IMR-90 (cell line): ENCODE data around the gene SIGLEC15. TPM values are rescaled to one million over a fixed set of nuclear protein-coding genes. Genes with fewer than 3 reads are reported as not detected.

Experiments used
- ATAC-seq: fragments of 200-7000 bp; cut with Tn5 transposase; 2 replicates; pipeline ENCODE4 v1.9.1; 2020; ENCODE audit warnings: low read depth, mild to moderate bottlenecking, moderate library complexity
- BruUV-seq: library from RNA; stranded (reverse); fragments of 400-500 nt; replicated peaks from 2 replicates; lab custom pipeline; 2021; lab: Mats Ljungman, UMichigan
- CTCF ChIA-PET: fragments of 300-600 bp; formaldehyde crosslinking; extraction: SDS; loops from one replicate; lab custom pipeline; 2021; ENCODE audit warnings: antibody characterized with exemption; lab: Yijun Ruan, JAX
- POLR2A ChIA-PET: fragments of 300-600 bp; sonication (Branson Sonifier 250); formaldehyde crosslinking; loops from one replicate; lab custom pipeline; 2022; ENCODE audit warnings: antibody characterized with exemption; ENCODE audit not compliant: unreplicated experiment; lab: Charles Lee
- DNase-seq: peaks from one replicate; pipeline ENCODE4 v3.0.0; 2013
- H2AFZ ChIP-seq: replicated peaks from 2 replicates; pipeline ENCODE3; 2013; ENCODE audit warnings: low read length, mild to moderate bottlenecking; ENCODE audit not compliant: poor library complexity
- H2AK5ac ChIP-seq: 2 replicates; pipeline ENCODE4 v1.6.1; 2013; ENCODE audit warnings: low read depth, low read length, inconsistent platforms
- H2AK9ac ChIP-seq: replicated peaks from 2 replicates; pipeline ENCODE3; 2013; ENCODE audit warnings: mild to moderate bottlenecking, low read depth, low read length, moderate library complexity; ENCODE audit not compliant: poor library complexity
- H2BK120ac ChIP-seq: 2 replicates; pipeline ENCODE4 v1.6.1; 2013; ENCODE audit warnings: low read depth, low read length, inconsistent platforms
- H2BK15ac ChIP-seq: 3 replicates; pipeline ENCODE4 v1.6.1; 2013; ENCODE audit warnings: low read depth, low read length, inconsistent platforms
- H2BK20ac ChIP-seq: 2 replicates; pipeline ENCODE4 v1.6.1; 2013; ENCODE audit warnings: low read depth, mild to moderate bottlenecking, inconsistent platforms, low read length, moderate library complexity
- H2BK5ac ChIP-seq: 2 replicates; pipeline ENCODE4 v1.6.1; 2013; ENCODE audit warnings: mild to moderate bottlenecking, low read depth, low read length, inconsistent platforms; ENCODE audit not compliant: poor library complexity, severe bottlenecking
- H3K14ac ChIP-seq: replicated peaks from 2 replicates; pipeline ENCODE4 v1.6.1; 2013; ENCODE audit warnings: low read depth, low read length, inconsistent platforms
- H3K18ac ChIP-seq: 2 replicates; pipeline ENCODE4 v1.6.1; 2013; ENCODE audit warnings: low read depth, low read length, control low read depth
- H3K23ac ChIP-seq: 2 replicates; pipeline ENCODE4 v1.6.1; 2013; ENCODE audit warnings: low read depth, low read length, inconsistent platforms
- H3K27ac ChIP-seq: 2 replicates; pipeline ENCODE4 v1.5.1; 2013; ENCODE audit warnings: mild to moderate bottlenecking, control low read depth, low read length; ENCODE audit not compliant: insufficient read depth
- H3K27me3 ChIP-seq: 2 replicates; pipeline ENCODE4 v1.6.1; 2013; ENCODE audit warnings: low read length; ENCODE audit not compliant: control insufficient read depth, insufficient read depth
- H3K36me3 ChIP-seq: 2 replicates; pipeline ENCODE4 v1.6.1; 2013; ENCODE audit warnings: low read length, mixed read lengths; ENCODE audit not compliant: control insufficient read depth, insufficient read depth
- H3K4ac ChIP-seq: 2 replicates; pipeline ENCODE4 v1.6.1; 2013; ENCODE audit warnings: low read depth, low read length, inconsistent platforms
- H3K4me1 ChIP-seq: 2 replicates; pipeline ENCODE4 v1.6.1; 2013; ENCODE audit warnings: low read length, mixed read lengths; ENCODE audit not compliant: control insufficient read depth, insufficient read depth
- H3K4me2 ChIP-seq: 2 replicates; pipeline ENCODE4 v1.6.1; 2013; ENCODE audit warnings: low read depth, mild to moderate bottlenecking, control low read depth, low read length, moderate library complexity
- H3K4me3 ChIP-seq: 2 replicates; pipeline ENCODE4 v1.5.1; 2013; ENCODE audit warnings: low read depth, mild to moderate bottlenecking, control low read depth, low read length, moderate library complexity; ENCODE audit not compliant: insufficient read depth
- H3K56ac ChIP-seq: 2 replicates; pipeline ENCODE4 v1.6.1; 2013; ENCODE audit warnings: low read length, inconsistent platforms; ENCODE audit not compliant: insufficient read depth; ENCODE audit errors: extremely low read depth
- H3K79me1 ChIP-seq, 2 experiments: 2 replicates each; pipeline ENCODE4 v1.6.1; 2013; ENCODE audit warnings: low read length in 2 of 2, inconsistent platforms in 1 of 2, low read depth in 1 of 2
- H3K9ac ChIP-seq: 2 replicates; pipeline ENCODE4 v1.6.1; 2013; ENCODE audit warnings: low read depth, low read length, control low read depth
- H3K9me1 ChIP-seq: 2 replicates; pipeline ENCODE4 v1.6.1; 2013; ENCODE audit warnings: low read length, inconsistent platforms; ENCODE audit not compliant: insufficient read depth
- H3K9me3 ChIP-seq: 2 replicates; pipeline ENCODE4 v1.6.1; 2013; ENCODE audit warnings: low read length; ENCODE audit not compliant: control insufficient read depth, insufficient read depth
- H4K20me1 ChIP-seq: 2 replicates; pipeline ENCODE4 v1.6.1; 2013; ENCODE audit warnings: low read length, inconsistent platforms; ENCODE audit not compliant: insufficient read depth
- H4K5ac ChIP-seq: 2 replicates; pipeline ENCODE4 v1.6.1; 2013; ENCODE audit warnings: mild to moderate bottlenecking, low read depth, low read length, control low read depth
- H4K8ac ChIP-seq, 2 experiments: 2 replicates each; pipeline ENCODE4 v1.6.1; 2013; ENCODE audit warnings: low read depth in 2 of 2, low read length in 2 of 2, control low read depth in 1 of 2, inconsistent platforms in 1 of 2
- H4K91ac ChIP-seq: 2 replicates; pipeline ENCODE4 v1.6.1; 2013; ENCODE audit warnings: low read depth, low read length, inconsistent platforms; ENCODE audit not compliant: insufficient read depth
- CHD1 ChIP-seq: IDR thresholded peaks from 2 replicates; pipeline ENCODE4 v1.6.1; 2012; ENCODE audit warnings: low read depth, low read length, improper control_type of control experiment
- FOS ChIP-seq: fragments of 150-350 bp; IDR thresholded peaks from 2 replicates; pipeline ENCODE4 v1.6.1; 2016; ENCODE audit warnings: low read depth, low read length
- MAFK ChIP-seq: IDR thresholded peaks from 2 replicates; pipeline ENCODE4 v1.6.1; 2012; ENCODE audit warnings: low read depth, low read length, improper control_type of control experiment
- POLR2A ChIP-seq: IDR thresholded peaks from 2 replicates; pipeline ENCODE4 v1.6.1; 2012; ENCODE audit warnings: mild to moderate bottlenecking, low read depth, low read length
- RAD21 ChIP-seq: IDR thresholded peaks from 2 replicates; pipeline ENCODE4 v1.6.1; 2012; ENCODE audit warnings: low read length, improper control_type of control experiment
- RCOR1 ChIP-seq: IDR thresholded peaks from 2 replicates; pipeline ENCODE4 v1.6.1; 2012; ENCODE audit warnings: mild to moderate bottlenecking, low read length, improper control_type of control experiment; ENCODE audit not compliant: insufficient replicate concordance
- RFX5 ChIP-seq: IDR thresholded peaks from 2 replicates; pipeline ENCODE4 v1.8.0; 2012; ENCODE audit warnings: low read depth, mild to moderate bottlenecking, low read length, moderate library complexity
- SMC3 ChIP-seq: fragments of 150-350 bp; IDR thresholded peaks from 2 replicates; pipeline ENCODE4 v1.6.1; 2016; ENCODE audit warnings: low read depth, mild to moderate bottlenecking, antibody characterized with exemption, low read length, moderate library complexity
- WGBS, 2 experiments: methylation state at CpG; one replicate each; pipeline versions ENCODE4 v1.1.5 to v1.1.7; 2013; ENCODE audit warnings: missing lambda C conversion rate in 2 of 2; ENCODE audit not compliant: insufficient read length in 1 of 2; ENCODE audit errors: extremely low coverage in 2 of 2; 5-methylcytosine and 5-hydroxymethylcytosine counted together
- dilution Hi-C: fragments of 300-500 bp; cut with HindIII; formaldehyde crosslinking; loops from one replicate; pipeline ENCODE4 v1.14.3; 2018; ENCODE audit warnings: low sequenced_read_pairs; ENCODE audit not compliant: unreplicated experiment
- in situ Hi-C: fragments of 300-500 bp; cut with MboI; formaldehyde crosslinking; loops from 3 replicates; pipeline ENCODE4 v1.14.3; 2019; ENCODE audit warnings: low sequenced_read_pairs, inconsistent platforms, mixed read lengths
- intact Hi-C: fragments of 100-400 bp; cut with micrococcal nuclease; formaldehyde crosslinking; loops from 2 replicates; pipeline ENCODE4 v1.10.0; 2022
- polyA plus RNA-seq, 3 experiments: library from polyadenylated mRNA; depleted of rRNA; stranded (reverse); fragments of >200 nt; gene quantifications; 2 replicates each; pipeline ENCODE4 v1.2.3, GENCODE V29; 2012; ENCODE audit warnings: low replicate concordance in 1 of 3
- total RNA-seq: library from RNA; depleted of rRNA; stranded (reverse); fragments of >200 nt; gene quantifications from 2 replicates; pipeline ENCODE4 v1.2.3, GENCODE V29; 2012

Gene SIGLEC15
- total and polyA plus RNA-seq, 2 of the 4 experiments (the other 2 are of a cell fraction) = 1.1 to 1.8 TPM

DNA sequence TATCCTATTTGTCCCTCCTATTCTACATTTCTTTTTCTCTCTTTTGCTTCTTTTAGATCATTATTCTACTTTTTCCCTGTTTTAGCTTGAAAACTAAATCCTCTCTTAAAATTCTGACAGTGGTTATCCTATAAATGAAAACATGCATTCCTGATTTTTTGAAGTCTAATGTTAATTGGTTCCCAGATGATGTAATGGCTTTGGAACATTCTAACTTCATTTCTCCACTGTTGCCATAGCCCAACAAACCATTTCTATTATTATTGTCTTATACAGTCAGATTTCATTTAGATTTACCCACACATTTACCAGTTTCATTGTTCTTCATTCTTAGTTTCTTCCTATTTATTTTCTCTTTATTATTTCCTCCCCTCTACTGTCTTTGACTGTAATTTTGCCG is 36.5 kb downstream of the SIGLEC15 start:
- Histone ChIP-seq H2BK5ac (no peak overlapping the region), H3K36me3 (peaks cover 54% of the 10 kb centered on the region), H3K9ac (no peak overlapping the region), H4K8ac (no peak overlapping the region), H3K79me1 (peaks cover 8 to 14% of the 10 kb centered on the region in 2 experiments; a peak in 3 of 4 replicates), H2AFZ (no peak overlapping the region), H3K9me3 (peaks cover 12% of the 10 kb centered on the region), H3K4me3 (no peak overlapping the region), H2BK15ac (no peak overlapping the region), H2BK20ac (no peak overlapping the region), H3K27ac (no peak overlapping the region), H2BK120ac (no peak overlapping the region), H2AK5ac (no peak overlapping the region), H4K5ac (no peak overlapping the region), H4K20me1 (no peaks in the 10 kb centered on the region), H2AK9ac (no peak overlapping the region), H3K56ac (no peak overlapping the region), H3K4me2 (no peak overlapping the region), H3K4me1 (peaks cover 2% of the 10 kb centered on the region; the same call in 1 of the 2 replicates), H3K27me3 (no peaks in the 10 kb centered on the region), H3K9me1 (peaks cover 9% of the 10 kb centered on the region; the same call in 1 of the 2 replicates), H3K23ac (no peak overlapping the region), H4K91ac (no peak overlapping the region), H3K4ac (no peak overlapping the region), H3K18ac (no peak overlapping the region), H3K14ac (no peak overlapping the region)
- ATAC-seq (no peak), DNase-seq (no peak)
- intact Hi-C loops = no loop called here
- POLR2A ChIA-PET = no interaction called here
- TF ChIP-seq RFX5 (no peak), FOS (no peak), RCOR1 (no peak), RAD21 (no peak), CHD1 (no peak), SMC3 (no peak), POLR2A (no peak), MAFK (no peak)
- BruUV-seq = no TSS peak
- WGBS, 2 experiments = no CpG with 5 or more reads among the region's 1 CpG
- dilution Hi-C loops = no loop called here
- CTCF ChIA-PET = no interaction called here
- in situ Hi-C loops = no loop called here
